Mesothelial cell of epicardium (in vitro differentiated cells): ENCODE data around the gene TBC1D16. TPM values are rescaled to one million over a fixed set of nuclear protein-coding genes. Genes with fewer than 3 reads are reported as not detected.

Source experiments
- DNase-seq, 2 experiments: peaks; one replicate each; pipeline ENCODE4 v3.0.0; 2021; ENCODE audit warnings: low spot score in 2 of 2; ENCODE audit not compliant: unreplicated experiment in 2 of 2
- H3K27ac Mint-ChIP-seq: 2 replicates; pipeline ENCODE4 v1.8.0; 2021; ENCODE audit warnings: mixed read lengths
- H3K27me3 Mint-ChIP-seq: 2 replicates; pipeline ENCODE4 v1.8.0; 2021; ENCODE audit warnings: low read depth, mixed read lengths
- H3K36me3 Mint-ChIP-seq: 2 replicates; pipeline ENCODE4 v1.8.0; 2021; ENCODE audit warnings: mixed read lengths
- H3K4me1 Mint-ChIP-seq: 2 replicates; pipeline ENCODE4 v1.8.0; 2021; ENCODE audit warnings: mixed read lengths
- H3K4me3 Mint-ChIP-seq: 2 replicates; pipeline ENCODE4 v1.8.0; 2021; ENCODE audit warnings: mild to moderate bottlenecking, moderate library complexity, mixed read lengths
- H3K9me3 Mint-ChIP-seq: 2 replicates; pipeline ENCODE4 v1.8.0; 2021; ENCODE audit warnings: mixed read lengths
- total RNA-seq: library from RNA; stranded (reverse); gene quantifications from 3 replicates; pipeline ENCODE4 v1.2.1, GENCODE V29; 2021
- TF ChIP-seq, protein P1 (sequence below): fragments of 200-600 bp; sonication (generic); IDR thresholded peaks from one replicate; pipeline ENCODE4 v1.5.0; 2021; ENCODE audit warnings: antibody characterized with exemption; ENCODE audit not compliant: unreplicated experiment

Gene TBC1D16
- total RNA-seq, 1 donor from 2014 or later: 76.0 TPM

DNA sequence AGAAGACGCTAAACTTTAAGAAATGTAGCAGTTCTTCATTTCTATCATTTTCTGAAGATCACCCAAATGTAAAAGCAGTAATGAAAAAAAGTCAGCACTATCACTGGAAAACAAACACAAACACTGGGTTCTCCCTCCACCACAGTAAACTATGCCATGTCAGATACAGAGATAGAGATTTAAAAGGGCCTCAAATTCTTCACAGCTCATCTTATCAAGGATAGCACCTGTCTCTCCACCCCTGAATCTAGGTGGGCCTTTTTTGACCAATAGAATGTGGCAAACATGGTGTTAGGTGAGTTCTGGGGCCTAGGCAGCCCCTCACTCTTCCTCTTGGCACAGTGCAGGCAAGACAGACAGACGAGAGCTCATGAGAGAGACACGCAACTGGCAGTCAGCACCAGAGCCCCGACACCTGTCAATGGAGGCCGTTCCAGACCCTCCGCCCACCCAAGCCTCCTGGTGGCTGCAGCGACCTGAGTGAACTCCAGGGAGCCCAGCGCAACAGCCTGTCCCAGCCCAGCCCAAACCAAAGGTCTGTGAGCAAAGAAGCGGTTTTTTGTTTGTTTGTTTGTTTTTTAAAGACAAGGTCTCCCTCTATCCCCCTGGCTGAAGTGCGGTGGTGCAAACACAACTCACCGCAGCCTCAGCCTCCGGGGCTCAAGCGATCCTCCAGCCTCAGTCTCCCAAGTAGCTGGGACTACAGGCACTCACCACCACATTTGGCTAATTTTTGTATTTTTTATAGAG is 79.8 kb downstream of the TBC1D16 start:
- Mint-ChIP-seq H3K27ac (no peak overlapping the region), H3K36me3 (peaks cover 3% of the 10 kb centered on the region), H3K27me3 (no peaks in the 10 kb centered on the region), H3K9me3 (peaks cover 1% of the 10 kb centered on the region), H3K4me1 (peaks cover 26% of the 10 kb centered on the region), H3K4me3 (no peak overlapping the region)
- TF ChIP-seq, protein P1, sequence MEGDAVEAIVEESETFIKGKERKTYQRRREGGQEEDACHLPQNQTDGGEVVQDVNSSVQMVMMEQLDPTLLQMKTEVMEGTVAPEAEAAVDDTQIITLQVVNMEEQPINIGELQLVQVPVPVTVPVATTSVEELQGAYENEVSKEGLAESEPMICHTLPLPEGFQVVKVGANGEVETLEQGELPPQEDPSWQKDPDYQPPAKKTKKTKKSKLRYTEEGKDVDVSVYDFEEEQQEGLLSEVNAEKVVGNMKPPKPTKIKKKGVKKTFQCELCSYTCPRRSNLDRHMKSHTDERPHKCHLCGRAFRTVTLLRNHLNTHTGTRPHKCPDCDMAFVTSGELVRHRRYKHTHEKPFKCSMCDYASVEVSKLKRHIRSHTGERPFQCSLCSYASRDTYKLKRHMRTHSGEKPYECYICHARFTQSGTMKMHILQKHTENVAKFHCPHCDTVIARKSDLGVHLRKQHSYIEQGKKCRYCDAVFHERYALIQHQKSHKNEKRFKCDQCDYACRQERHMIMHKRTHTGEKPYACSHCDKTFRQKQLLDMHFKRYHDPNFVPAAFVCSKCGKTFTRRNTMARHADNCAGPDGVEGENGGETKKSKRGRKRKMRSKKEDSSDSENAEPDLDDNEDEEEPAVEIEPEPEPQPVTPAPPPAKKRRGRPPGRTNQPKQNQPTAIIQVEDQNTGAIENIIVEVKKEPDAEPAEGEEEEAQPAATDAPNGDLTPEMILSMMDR: no peak
- no peak for DNase-seq

DNA sequence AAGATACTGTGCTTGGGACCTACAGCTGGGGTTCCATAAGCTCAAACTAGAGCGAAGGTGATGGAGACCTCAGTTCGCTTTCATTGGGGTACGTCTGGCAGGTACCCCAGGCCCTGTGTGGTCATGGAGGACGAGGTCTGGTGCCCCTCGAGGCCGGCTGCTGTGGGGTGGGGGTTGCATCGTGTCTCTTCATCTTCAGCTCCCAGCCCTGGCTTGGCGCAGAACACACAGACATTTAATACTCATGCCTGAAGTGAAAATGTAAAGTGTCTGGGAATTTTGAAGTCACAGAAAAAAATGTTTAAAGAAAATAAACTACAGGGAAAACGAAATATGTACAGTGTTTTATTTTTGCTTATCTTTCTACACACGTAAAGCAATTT is 80.5 kb downstream of the TBC1D16 start:
- H3K36me3 Mint-ChIP-seq: peaks cover 1% of the 10 kb centered on the region
- no peak for DNase-seq
- no peaks in the 10 kb centered on the region for H3K27me3 Mint-ChIP-seq
- TF ChIP-seq, protein P1: no peak
- no peak overlapping the region for H3K4me3 Mint-ChIP-seq
- H3K27ac Mint-ChIP-seq: no peak overlapping the region
- H3K9me3 Mint-ChIP-seq: no peaks in the 10 kb centered on the region
- H3K4me1 Mint-ChIP-seq: peaks cover 32% of the 10 kb centered on the region

DNA sequence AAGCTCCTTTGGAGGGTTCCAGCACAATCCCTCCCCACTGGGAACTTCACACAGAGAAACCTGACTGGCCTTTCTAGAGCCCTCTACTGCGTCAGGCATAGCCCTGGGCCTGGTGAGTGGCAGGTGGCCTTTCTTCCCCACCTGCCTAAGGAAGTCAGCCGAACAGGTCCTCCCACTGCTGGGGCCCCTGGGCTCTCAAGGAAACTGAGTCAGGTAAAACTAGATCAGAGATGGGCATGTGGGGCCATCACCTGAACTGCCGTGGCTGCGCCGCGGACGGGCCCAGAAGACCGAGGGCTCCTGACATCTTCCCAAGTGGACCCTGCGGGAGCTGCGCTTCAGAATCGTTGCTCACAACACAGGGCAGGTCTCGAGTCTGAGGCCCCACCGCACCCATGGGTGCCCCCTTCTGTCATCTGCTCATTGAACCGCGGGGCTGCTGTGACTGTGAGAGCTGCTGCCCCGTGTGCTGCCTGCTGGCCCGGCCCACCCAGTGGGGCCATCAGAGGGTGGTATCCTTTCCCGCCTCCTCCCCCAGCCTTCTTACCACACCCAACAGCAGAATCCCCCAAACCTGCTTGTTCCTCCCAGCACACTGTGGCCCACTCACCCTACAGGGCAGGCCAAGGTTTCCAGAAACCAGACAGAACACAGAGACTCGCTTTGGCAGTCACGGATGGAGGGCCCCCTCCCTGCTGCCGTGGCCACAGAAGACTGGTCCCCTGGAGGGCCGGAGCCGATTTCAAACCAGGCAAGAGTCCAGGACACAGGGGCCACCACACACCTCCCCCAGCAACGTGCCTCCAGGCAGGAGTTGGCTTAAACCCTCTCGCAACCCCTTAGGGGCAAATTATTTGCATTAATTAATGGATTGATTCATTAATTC is 81.1 kb downstream of the TBC1D16 start:
- Mint-ChIP-seq H3K27me3 (no peaks in the 10 kb centered on the region), H3K4me1 (peaks cover 35% of the 10 kb centered on the region), H3K27ac (peak overlapping the region; percentile 15), H3K4me3 (no peak overlapping the region), H3K9me3 (no peaks in the 10 kb centered on the region), H3K36me3 (peaks cover 5% of the 10 kb centered on the region)
- TF ChIP-seq, protein P1: no peak
- peak in 1 of 2 experiments; percentile 11 for DNase-seq

DNA sequence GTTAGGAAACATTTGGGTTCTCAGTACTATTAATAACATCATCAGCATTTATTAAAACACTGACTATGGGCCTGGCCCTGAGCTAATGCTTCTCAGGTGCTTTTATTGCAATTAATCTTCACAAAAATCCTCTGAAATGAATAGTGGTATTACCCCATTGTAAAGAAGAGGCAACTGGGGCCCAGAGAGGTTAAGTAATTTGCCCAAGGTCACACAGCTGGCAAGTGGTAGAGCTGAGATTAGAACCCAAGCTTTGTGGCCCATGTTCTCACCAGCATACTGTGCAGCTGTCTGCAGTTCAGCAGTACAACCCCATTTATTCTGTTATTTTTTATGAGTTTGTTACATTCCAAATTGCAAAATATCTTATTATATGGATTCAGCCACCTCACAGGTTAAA is 82.3 kb downstream of the TBC1D16 start:
- Mint-ChIP-seq H3K9me3 (no peaks in the 10 kb centered on the region), H3K4me3 (no peak overlapping the region), H3K27me3 (no peaks in the 10 kb centered on the region), H3K4me1 (peaks cover 35% of the 10 kb centered on the region), H3K36me3 (peaks cover 10% of the 10 kb centered on the region), H3K27ac (no peak overlapping the region)
- TF ChIP-seq, protein P1: no peak
- DNase-seq: no peak

DNA sequence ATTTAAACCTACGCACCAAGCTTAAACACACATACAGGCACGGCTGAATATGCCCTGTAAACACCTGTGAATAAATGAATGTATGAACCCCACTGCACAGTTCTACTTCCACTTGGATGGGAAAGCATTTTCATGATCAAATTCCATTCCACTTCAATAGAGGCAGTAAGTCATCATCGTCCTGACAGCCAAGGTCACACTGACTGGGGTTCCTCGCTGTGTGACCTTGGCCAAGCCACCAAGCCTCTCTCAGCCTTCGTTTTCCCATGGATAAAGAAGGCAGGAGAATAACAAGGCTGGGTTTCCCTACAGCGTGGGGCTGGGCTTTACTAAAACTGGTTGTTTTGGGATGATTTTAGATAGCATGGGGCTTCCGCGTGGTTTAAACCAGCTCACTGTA is 82.8 kb downstream of the TBC1D16 start:
- no peak for DNase-seq
- H3K9me3 Mint-ChIP-seq: no peaks in the 10 kb centered on the region
- peak overlapping the region; percentile 78 for H3K27ac Mint-ChIP-seq
- H3K27me3 Mint-ChIP-seq: no peaks in the 10 kb centered on the region
- peak overlapping the region; percentile 34 for H3K4me3 Mint-ChIP-seq
- H3K4me1 Mint-ChIP-seq: peaks cover 35% of the 10 kb centered on the region
- TF ChIP-seq, protein P1: no peak
- peaks cover 13% of the 10 kb centered on the region for H3K36me3 Mint-ChIP-seq
